ENCODE measurements around the gene CHKA.

Gene CHKA

GRCh38 chr11:68047437-68048290, 73.5 kb downstream of the CHKA start:
- peak in 5 of 56 donors; percentile 26 to 55 (median 37) for DNase-seq

DNA sequence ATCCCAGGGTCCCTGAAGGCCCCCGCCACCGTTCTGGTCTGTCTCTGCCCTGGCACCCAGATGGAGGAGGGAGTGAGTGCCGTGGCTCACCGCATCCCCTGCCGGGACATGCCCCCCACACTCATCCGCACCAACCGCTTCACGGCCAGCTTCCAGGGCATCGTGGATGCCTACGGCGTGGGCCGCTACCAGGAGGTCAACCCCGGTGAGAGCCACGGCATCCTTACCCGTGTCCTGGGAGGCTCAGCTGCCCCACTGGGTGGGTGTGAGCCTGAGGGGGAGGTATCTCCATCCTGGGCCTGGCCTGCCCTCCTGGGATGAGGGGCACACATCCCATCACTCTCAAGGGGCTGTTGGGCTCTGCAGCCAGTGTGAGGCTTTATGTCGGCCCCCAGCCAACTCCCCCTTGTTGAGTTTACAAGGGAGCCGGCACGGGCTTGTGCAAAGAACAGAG, 76.3 kb downstream of the CHKA start:
- no peak for DNase-seq

GRCh38 chr11:68044145-68044813, 76.9 kb downstream of the CHKA start:
- DNase-seq: no peak

GRCh38 chr11:68043349-68044144, 77.6 kb downstream of the CHKA start:
- DNase-seq: no peak

DNA sequence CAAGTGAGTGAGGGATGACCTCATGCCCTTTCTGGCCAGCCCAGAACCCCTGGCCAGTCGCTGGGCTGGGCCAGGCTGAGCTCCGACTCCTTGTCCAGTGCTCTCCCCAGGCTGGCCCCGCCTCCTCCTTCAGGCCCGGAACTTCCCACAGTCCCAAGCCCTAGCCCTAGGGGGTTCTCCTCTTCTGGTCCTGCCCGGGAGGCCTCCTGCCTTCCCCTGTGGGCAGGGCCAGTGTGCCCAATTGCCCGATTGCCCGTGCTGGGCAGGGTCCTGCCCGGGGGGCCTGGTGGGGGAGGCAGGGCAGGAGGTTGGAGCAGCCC, 78.2 kb downstream of the CHKA start:
- no peak for DNase-seq

- no peak for DNase-seq
Observed at GRCh38 chr11:68042219-68043028, 78.8 kb downstream of the CHKA start.

DNA sequence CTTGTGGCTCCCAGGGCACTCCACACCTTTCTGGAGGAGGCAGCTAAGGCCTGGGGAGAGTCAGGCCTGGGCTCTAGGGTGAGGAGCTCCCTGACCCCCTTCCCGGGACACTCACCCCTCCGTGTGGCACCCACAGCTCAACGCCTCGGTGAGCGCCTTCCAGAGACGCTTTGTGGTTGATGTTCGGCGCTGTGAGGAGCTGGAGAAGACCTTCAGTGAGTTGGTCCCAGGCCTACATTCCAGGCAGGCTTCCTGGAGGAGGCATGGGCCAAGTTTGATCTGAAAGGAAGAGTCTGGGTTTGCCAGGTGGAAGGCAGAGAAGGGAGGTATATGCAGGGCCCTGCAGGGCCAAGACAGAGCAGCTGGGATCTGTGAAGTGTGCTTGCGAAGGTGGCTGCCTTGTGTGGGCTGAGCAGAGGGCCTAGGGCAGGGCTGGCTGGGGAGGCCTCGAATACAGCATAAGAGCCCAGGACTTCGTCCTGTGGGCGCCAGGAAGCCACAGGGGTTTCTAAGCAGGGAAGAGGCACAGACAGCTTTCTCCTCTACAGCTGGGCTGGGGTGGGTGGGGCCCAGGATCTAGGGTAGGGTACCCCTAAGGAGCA, 79.5 kb downstream of the CHKA start:
- DNase-seq: no peak

GRCh38 chr11:68040957-68041591, 80.1 kb downstream of the CHKA start:
- no peak for DNase-seq

DNA sequence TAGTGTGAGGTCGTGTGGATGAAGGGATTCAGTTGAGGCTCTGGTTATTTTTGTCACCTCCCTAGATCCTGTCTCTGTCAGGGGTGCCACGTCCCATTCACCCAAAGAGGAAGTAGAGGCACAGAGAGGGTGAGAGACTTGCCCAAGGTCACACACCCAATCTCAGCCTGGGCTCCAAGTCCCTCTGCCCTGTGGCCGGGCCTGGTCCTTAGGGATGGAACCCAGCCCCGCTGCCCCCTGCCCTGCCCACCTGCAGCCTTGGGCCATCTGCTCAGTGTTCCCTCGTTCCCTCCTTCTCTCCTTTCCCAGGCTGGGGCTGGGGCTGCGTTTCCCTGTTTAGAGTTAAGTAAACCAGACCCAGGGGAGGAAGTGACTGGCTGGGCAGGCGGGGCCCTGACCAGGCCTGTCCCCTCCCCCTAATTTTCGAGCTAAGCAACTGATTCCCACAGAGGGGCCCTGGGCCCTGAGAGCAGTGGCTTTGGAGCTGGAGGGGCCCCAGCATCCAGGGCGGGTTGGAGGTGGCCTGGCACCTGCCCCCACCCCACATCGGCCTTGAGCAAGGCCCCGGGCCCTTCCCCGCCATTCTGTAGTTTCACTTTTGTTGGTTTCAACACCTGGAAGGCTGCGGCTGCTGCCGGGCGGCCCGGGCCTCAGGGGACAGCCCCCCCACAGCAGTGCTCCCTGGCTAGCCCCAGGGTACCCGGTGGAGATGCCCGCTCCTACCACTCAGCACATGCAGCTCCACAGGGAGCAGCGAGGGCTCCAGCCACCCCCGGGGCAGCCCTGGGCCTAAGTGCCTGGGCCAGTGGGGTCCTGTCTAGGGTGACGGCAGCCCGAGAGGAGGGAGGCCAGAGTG, 80.9 kb downstream of the CHKA start:
- DNase-seq: peak in 2 of 56 donors; percentile 13 to 16

- DNase-seq: no peak
Observed at GRCh38 chr11:68039526-68040086, 81.6 kb downstream of the CHKA start.

GRCh38 chr11:68038718-68039525, 82.3 kb downstream of the CHKA start, which contains the start of gene TCIRG1:
TSS of gene TCIRG1 (plus strand) at chr11:68039025. CDS start at chr11:68041272, 2,247 bp downstream.
- DNase-seq: peak in 21 of 56 donors; percentile 10 to 71 (median 44)

DNA sequence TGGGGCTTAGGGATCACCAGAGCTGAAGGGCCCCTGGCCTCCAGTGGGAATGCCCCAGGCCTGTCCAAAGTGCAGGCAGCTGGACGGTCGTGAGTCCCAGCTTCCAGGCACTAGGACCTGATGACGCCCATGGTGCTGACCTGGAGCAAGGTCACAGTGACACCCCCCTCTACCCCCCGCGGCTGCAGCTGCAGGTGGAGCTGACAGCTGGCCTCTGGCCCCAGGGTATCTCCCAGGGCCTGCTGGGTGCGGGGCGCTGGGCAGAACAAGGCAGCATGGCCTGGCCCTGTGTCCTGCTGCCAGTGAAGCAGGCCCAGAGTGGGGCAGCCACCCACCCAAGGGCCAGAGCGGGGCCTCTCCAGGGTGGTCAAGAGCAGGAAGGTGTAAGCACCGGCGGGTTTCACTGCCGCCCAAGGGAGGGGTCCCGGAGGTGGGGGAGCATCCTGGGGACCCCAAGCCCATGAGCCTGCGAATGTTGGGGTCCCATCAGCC, 82.9 kb downstream of the CHKA start:
- no peak for DNase-seq

DNA sequence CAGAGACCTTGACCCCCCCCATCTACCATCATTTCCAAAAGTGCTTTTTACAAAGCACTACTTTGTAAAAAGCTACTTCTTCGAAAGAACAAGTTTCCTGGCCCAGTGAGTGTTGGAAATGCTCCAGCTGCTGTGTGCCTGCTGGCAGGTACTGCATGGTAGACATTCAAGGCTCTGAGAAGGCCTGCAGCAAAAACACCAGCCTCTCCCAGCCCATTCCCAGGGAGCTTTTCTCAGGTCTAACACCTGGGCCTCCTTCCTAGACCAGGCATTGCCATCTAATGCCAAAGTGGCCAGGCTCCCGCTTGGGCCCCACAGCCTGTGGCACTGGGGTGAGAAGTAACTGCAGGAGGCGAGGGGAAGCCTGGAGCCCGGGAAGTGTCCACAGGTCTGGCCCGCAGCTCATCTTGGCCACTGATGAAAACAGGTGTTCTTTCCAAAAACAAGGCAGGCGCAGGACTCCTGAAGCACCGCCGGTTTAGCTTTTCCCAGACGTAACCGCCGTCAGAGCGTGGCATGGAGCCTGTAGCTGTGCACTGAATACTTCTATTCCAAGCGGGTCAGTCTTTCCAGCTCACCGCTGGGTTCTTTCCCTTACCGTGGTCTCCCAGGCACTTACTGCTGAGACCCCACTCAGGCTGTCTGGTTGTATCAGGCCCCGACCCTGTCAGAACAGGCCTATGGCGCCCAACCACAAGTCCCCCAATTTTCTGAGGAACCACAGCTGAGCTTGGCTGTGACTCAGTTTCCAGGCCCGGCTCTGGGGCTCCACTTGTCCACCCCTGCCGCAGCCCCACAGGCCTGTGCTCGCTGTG, 83.6 kb downstream of the CHKA start:
- peak in 7 of 56 donors; percentile 12 to 38 (median 25) for DNase-seq

DNA sequence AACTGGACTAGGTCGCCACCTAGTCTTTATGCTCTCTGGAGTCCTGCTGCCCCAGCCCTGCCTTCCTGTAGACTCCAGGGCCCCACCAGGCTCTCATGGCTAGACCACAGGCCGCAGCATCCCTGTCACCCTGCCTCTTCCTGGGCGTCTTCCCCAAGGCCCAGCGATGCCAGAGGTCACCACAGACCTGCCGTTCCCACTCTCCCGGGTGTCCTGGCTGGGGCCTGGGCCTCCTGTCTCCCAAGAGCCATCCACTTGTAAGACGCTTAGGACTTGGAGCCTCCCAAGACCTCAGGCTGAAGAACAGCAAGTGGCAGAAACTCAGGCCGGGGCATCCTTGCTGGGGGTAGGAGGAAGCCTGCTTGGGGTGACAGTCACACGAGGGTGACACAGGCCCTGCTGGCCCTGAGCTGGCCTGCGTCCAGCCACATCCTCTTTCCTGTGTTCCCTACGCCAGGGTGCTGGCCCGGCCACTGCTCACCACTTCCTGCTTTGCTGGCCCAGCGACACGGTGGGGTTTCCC, 84.4 kb downstream of the CHKA start:
- peak in 8 of 56 donors; percentile 12 to 42 (median 30) for DNase-seq

DNA sequence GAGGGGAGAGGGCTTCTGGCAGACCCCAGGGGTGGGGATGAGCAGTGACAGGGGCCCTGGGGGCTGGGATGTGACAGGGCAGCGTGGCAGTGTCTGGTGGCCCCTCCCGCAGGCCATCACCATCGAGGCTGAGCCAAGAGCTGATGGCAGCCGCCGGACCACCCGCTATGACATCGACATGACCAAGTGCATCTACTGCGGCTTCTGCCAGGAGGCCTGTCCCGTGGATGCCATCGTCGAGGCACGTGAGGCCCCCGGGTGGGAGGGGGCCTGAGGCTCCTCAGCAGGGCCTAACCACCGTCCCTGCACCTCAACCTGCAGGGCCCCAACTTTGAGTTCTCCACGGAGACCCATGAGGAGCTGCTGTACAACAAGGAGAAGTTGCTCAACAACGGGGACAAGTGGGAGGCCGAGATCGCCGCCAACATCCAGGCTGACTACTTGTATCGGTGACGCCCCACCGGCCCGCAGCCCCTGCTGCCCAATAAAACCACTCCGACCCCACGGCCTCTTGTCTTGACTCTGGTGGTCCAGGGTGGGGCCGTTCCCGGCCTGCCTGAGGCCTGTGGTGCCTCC, 85.0 kb downstream of the CHKA start:
- no peak for DNase-seq
